ENCODE results near the gene PEX11B. TPM values are rescaled to one million over a fixed set of nuclear protein-coding genes. Genes with fewer than 3 reads are reported as not detected.
A peak's percentile ranks its signal among the peaks of the same experiment; 100 is the strongest.

Gene PEX11B
- total RNA-seq, 1 donor from 2014 or later, result 19.1 TPM

DNA sequence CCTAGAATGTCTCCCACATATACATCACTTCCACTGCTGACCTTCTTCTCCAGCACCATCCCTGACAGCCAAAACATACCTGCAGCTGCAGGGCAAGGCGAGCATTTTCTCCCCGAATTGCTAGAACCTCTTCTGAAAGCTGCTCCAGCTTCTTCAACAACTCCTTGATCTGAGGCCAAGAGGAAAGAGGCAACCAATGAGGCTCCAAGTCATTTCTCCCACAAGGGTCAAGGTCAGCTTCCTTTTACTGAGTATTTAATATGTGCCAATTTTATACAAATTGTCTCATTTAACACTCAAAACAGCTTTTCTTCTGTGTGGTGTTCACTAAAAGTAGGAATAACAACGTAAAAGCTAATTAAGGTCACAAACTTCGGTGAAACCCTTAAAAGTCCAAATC, 50.3 kb downstream of the PEX11B start:
- DNase-seq, result no peak

DNA sequence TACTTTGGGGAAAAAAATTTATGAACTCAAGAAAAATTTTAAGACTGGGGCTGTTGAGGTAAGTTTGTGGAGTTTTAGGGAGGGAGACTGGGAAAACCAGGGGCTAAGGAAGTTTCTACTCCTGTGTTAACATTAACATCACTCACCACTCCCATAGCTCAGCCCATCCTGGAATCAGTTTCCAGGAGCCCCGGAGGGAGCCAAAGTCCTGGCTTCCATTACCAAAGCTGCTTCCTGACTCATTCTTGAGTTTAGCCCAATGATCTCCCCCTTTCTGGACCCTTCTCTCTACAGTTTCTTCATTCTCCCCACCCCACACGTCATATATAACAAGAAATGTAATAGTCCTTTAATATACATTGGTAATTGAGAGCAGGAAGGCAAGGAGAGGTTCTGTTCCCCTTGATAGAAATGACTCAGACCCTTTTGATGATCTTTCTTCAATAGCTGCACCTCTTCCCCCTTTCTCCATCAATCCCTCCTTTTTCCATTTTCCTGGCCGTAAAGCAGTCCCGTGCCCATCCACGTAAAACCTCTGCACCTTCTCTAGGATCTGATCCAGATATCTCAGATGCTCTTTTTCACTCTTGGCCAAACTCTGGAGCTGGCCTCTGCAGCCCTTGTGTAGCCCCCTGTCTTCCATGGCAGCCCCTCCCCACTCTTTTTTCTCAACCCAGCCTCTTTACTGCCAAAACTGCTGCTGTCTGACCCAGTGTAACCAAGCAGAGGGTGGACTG, 55.1 kb downstream of the PEX11B start:
- DNase-seq, result peak; percentile 54

Other genes with a start within 250 kb of the PEX11B start
- 8.7 TPM for gene PDZK1, start 211.3 kb downstream of the PEX11B start, total RNA-seq
- not detected for gene CD160, start 199.2 kb downstream of the PEX11B start, total RNA-seq
- gene RNF115, start 94.6 kb downstream of the PEX11B start, total RNA-seq, result 14.4 TPM
- 18.8 TPM for gene POLR3C, start 94.5 kb downstream of the PEX11B start, total RNA-seq
- gene NUDT17, start 73.1 kb downstream of the PEX11B start, total RNA-seq, result 2.5 TPM
- gene PIAS3, start 59.6 kb downstream of the PEX11B start, total RNA-seq, result 21.6 TPM
- gene ANKRD35, start 32.9 kb downstream of the PEX11B start, total RNA-seq, result 12.9 TPM
- 0.89 TPM for gene ITGA10, start 8.7 kb downstream of the PEX11B start, total RNA-seq
- gene RBM8A, start 8.8 kb upstream of the PEX11B start, total RNA-seq, result 82.0 TPM
- 19.7 TPM for gene LIX1L, start 39.3 kb upstream of the PEX11B start, total RNA-seq
- 0.30 TPM for gene ANKRD34A, start 45.9 kb upstream of the PEX11B start, total RNA-seq
- gene POLR3GL, start 46.0 kb upstream of the PEX11B start, total RNA-seq, result 11.9 TPM
- gene TXNIP, start 77.9 kb upstream of the PEX11B start, total RNA-seq, result 643 TPM
- gene HJV, start 103.0 kb upstream of the PEX11B start, total RNA-seq, result 29.5 TPM
- 4.1 TPM for gene NBPF10, start 226.1 kb upstream of the PEX11B start, total RNA-seq

All from skin of body (tissue), 2 donors.